ENCODE data around the gene CSNK2B.

Gene CSNK2B

GRCh38 chr6:31681135-31681671 is 15.3 kb downstream of the CSNK2B start:
- H3K4me3 ChIP-seq (ENCODE audit: low read depth, low read length), result peak overlapping the region; percentile 59
- peak; percentile 70 for DNase-seq (ENCODE audit: low read depth)
- TF ChIP-seq POLR2A (IDR thresholded peaks at IDR 0.05; ENCODE audit: extremely low read depth, insufficient read length), result no peak
- peak; percentile 26 for TF ChIP-seq CTCF (IDR thresholded peaks at IDR 0.05; ENCODE audit: low read depth, low read length)

GRCh38 chr6:31683591-31683990 is 17.7 kb downstream of the CSNK2B start:
- TF ChIP-seq CTCF (IDR thresholded peaks at IDR 0.05; ENCODE audit: low read depth, low read length), result no peak
- TF ChIP-seq MYC (IDR thresholded peaks at IDR 0.05; ENCODE audit: low read depth, low read length), result no peak
- TF ChIP-seq POLR2A (IDR thresholded peaks at IDR 0.05; ENCODE audit: extremely low read depth, insufficient read length), result no peak
- no peak for TF ChIP-seq MAX (IDR thresholded peaks at IDR 0.05; ENCODE audit: low read depth, low read length)
- no peak overlapping the region for H3K4me3 ChIP-seq (ENCODE audit: low read depth, low read length)
- DNase-seq (ENCODE audit: low read depth), result no peak

- TF ChIP-seq MAX (IDR thresholded peaks at IDR 0.05; ENCODE audit: low read depth, low read length), result no peak
- TF ChIP-seq MYC (IDR thresholded peaks at IDR 0.05; ENCODE audit: low read depth, low read length), result no peak
- no peak for TF ChIP-seq CTCF (IDR thresholded peaks at IDR 0.05; ENCODE audit: low read depth, low read length)
- no peak for DNase-seq (ENCODE audit: low read depth)
- no peak overlapping the region for H3K4me3 ChIP-seq (ENCODE audit: low read depth, low read length)
These were observed 20.6 kb downstream of the CSNK2B start for GRCh38 chr6:31686483-31686882.

- TF ChIP-seq CTCF (IDR thresholded peaks at IDR 0.05; ENCODE audit: low read depth, low read length) (no peak), POLR2A (IDR thresholded peaks at IDR 0.05; ENCODE audit: extremely low read depth, insufficient read length) (no peak), MYC (IDR thresholded peaks at IDR 0.05; ENCODE audit: low read depth, low read length) (no peak), MAX (IDR thresholded peaks at IDR 0.05; ENCODE audit: low read depth, low read length) (no peak)
- no peak for DNase-seq (ENCODE audit: low read depth)
- H3K4me3 ChIP-seq (ENCODE audit: low read depth, low read length), result no peak overlapping the region
These were observed 21.4 kb downstream of the CSNK2B start for GRCh38 chr6:31687321-31687720.

- DNase-seq (ENCODE audit: low read depth), result no peak
- no peak overlapping the region for H3K4me3 ChIP-seq (ENCODE audit: low read depth, low read length)
- TF ChIP-seq POLR2A (IDR thresholded peaks at IDR 0.05; ENCODE audit: extremely low read depth, insufficient read length) (no peak), CTCF (IDR thresholded peaks at IDR 0.05; ENCODE audit: low read depth, low read length) (no peak), MAX (IDR thresholded peaks at IDR 0.05; ENCODE audit: low read depth, low read length) (no peak), MYC (IDR thresholded peaks at IDR 0.05; ENCODE audit: low read depth, low read length) (no peak)
These were observed 22.2 kb downstream of the CSNK2B start for GRCh38 chr6:31687860-31688693.

Data from NB4 (cell line).